Osteocyte (in vitro differentiated cells): Measurements from ENCODE around the gene TJP1. TPM values are rescaled to one million over a fixed set of nuclear protein-coding genes. Genes with fewer than 3 reads are reported as not detected.

Experiments
- DNase-seq: peaks from one replicate; pipeline ENCODE4 v3.0.0; 2021; ENCODE audit warnings: mixed read lengths; ENCODE audit not compliant: unreplicated experiment; ENCODE audit errors: extremely low spot score
- H3K27ac Mint-ChIP-seq: one replicate; pipeline ENCODE4 v1.8.0; 2021; ENCODE audit warnings: mild to moderate bottlenecking, mixed read lengths; ENCODE audit not compliant: unreplicated experiment
- H3K27me3 Mint-ChIP-seq: one replicate; pipeline ENCODE4 v1.8.0; 2021; ENCODE audit warnings: mixed read lengths; ENCODE audit not compliant: unreplicated experiment
- H3K36me3 Mint-ChIP-seq: one replicate; pipeline ENCODE4 v1.8.0; 2021; ENCODE audit warnings: mixed read lengths; ENCODE audit not compliant: unreplicated experiment
- H3K4me1 Mint-ChIP-seq: one replicate; pipeline ENCODE4 v1.8.0; 2021; ENCODE audit warnings: mixed read lengths; ENCODE audit not compliant: unreplicated experiment
- H3K4me3 Mint-ChIP-seq: one replicate; pipeline ENCODE4 v1.8.0; 2021; ENCODE audit warnings: mild to moderate bottlenecking, moderate library complexity, mixed read lengths; ENCODE audit not compliant: unreplicated experiment
- H3K9me3 Mint-ChIP-seq: one replicate; pipeline ENCODE4 v1.8.0; 2021; ENCODE audit warnings: mixed read lengths; ENCODE audit not compliant: unreplicated experiment
- total RNA-seq: library from RNA; stranded (reverse); gene quantifications from 2 replicates; pipeline ENCODE4 v1.2.1, GENCODE V29; 2021
- TF ChIP-seq, protein P1 (sequence below): fragments of 200-600 bp; sonication (generic); IDR thresholded peaks from 2 replicates; pipeline ENCODE4 v1.5.0; 2021; ENCODE audit warnings: antibody characterized with exemption, mild to moderate bottlenecking, moderate library complexity

TJP1 gene
- total RNA-seq, 1 donor from 2014 or later, result 113 TPM

DNA sequence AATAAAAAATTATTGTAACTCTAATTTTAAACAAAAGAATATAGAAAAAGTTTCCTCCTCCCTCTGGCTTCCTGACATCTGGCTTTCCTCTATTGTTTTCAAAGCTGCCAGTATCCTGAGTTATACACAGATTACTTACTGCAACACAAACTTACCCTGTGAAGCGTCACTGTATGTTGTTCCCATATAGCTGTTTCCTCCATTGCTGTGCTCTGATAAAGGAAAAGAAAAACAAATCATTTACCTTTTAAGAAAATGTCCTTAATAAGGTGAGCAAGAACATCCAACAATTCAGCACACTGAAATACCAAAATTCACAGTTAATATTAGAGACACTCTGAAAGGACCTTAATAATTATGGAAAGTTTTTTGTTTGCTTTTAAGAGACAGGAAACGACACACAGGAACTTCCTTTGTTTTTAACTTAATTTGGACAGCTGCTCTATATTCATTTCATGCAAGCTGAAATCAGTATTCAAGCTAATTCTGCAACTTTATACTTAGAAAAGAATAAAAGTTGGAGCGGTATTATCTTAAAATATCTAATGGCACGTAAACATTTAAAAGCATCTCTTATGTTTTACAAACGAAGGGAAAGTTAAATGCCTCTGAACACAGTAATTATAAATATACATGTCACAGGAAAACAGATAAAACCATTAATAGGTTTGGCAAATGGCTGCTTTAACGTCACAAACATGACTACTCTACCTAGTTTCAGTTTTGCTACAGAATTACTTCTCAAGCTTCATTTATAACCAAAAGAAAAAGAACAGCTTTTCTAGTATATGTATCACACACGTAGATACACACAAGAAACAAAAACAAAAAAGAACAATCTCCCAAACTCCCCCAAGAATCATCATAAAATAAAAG is 21.5 kb downstream of the TJP1 start:
- peaks cover 52% of the 10 kb centered on the region for H3K4me1 Mint-ChIP-seq
- TF ChIP-seq, protein P1, sequence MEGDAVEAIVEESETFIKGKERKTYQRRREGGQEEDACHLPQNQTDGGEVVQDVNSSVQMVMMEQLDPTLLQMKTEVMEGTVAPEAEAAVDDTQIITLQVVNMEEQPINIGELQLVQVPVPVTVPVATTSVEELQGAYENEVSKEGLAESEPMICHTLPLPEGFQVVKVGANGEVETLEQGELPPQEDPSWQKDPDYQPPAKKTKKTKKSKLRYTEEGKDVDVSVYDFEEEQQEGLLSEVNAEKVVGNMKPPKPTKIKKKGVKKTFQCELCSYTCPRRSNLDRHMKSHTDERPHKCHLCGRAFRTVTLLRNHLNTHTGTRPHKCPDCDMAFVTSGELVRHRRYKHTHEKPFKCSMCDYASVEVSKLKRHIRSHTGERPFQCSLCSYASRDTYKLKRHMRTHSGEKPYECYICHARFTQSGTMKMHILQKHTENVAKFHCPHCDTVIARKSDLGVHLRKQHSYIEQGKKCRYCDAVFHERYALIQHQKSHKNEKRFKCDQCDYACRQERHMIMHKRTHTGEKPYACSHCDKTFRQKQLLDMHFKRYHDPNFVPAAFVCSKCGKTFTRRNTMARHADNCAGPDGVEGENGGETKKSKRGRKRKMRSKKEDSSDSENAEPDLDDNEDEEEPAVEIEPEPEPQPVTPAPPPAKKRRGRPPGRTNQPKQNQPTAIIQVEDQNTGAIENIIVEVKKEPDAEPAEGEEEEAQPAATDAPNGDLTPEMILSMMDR, result no peak
- peaks cover 29% of the 10 kb centered on the region for H3K36me3 Mint-ChIP-seq
- peaks cover 7% of the 10 kb centered on the region for H3K9me3 Mint-ChIP-seq
- H3K27me3 Mint-ChIP-seq, result no peaks in the 10 kb centered on the region
- peak overlapping the region; percentile 46 for H3K27ac Mint-ChIP-seq
- DNase-seq, result no peak
- H3K4me3 Mint-ChIP-seq, result no peak overlapping the region

DNA sequence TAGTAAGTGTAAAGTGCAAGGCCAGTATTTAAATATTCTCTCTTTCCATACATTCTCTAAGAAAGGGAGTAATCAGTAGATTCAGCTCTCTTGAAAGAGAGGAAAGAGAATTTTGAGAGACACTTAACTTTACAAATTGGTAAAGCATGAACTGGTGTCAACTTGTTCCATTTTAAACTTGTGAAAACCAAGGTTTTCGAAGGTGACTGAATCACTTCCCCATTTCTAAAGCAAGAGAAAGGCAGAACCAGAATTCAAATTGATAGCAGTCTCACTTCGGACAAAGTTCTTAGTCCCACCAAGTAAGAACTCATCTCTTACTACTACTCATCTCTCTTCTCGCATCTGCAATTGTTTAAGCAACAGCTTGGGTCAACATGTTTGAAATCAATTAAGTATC is 22.4 kb downstream of the TJP1 start:
- Mint-ChIP-seq H3K4me3 (no peak overlapping the region), H3K36me3 (peaks cover 34% of the 10 kb centered on the region), H3K9me3 (peaks cover 11% of the 10 kb centered on the region), H3K27ac (peak overlapping the region; percentile 46), H3K4me1 (peaks cover 48% of the 10 kb centered on the region), H3K27me3 (no peaks in the 10 kb centered on the region)
- TF ChIP-seq, protein P1, result no peak
- DNase-seq, result no peak

DNA sequence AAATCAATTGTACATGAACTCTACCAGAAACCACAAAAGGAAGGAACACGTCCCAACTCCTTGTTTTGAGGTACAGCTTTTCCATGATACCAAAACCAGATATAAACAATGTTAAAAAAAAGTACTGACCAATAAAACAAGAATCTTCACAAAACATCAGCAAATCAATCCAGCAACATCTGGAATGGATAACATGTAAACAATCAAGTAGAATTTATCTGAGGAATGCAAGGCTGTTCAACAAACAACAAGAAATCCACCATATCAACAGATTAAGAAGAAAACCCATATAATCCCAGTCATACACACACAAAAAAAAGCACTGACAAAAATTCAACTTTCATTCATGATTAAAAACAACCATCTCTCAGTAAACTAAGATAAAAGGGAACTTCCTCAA is 26.7 kb downstream of the TJP1 start:
- Mint-ChIP-seq H3K9me3 (peaks cover 14% of the 10 kb centered on the region), H3K27me3 (no peaks in the 10 kb centered on the region), H3K4me1 (peaks cover 59% of the 10 kb centered on the region), H3K4me3 (no peak overlapping the region), H3K27ac (peak overlapping the region; percentile 29), H3K36me3 (peaks cover 47% of the 10 kb centered on the region)
- TF ChIP-seq, protein P1, result no peak
- DNase-seq, result no peak

DNA sequence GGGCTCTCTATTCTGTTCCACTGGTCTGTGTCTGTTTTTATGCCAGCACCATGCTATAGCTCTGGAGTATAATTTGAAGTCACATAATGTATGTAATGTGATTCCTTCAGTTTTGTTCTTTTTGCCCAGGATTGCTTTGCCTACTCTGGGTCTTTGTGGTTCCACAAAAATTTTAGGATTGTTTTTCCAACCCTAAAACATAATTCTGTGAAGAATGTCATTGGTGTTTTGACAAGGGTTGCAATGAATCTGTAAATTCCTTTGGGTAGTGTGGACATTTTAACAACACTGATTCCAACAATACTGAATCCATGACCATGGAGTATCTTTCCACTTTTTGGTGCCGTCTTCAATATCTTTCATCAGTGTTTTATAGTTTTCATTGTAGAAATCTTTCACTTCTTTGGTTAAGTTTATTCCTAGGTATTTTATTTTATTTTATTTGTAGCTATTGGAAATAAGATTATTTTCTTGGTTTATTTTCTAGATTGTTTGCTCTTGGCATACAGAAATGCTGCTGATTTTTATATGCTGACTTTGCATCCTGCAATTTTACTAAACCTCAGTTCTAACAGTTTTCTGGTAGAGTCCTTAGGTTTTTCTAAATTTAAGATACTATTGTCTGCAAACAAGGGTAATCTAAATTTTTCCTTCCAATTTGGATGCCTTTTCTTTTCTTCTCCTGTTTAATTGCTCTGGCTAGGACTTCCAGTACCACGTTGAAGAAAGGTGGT is 29.7 kb downstream of the TJP1 start:
- H3K27ac Mint-ChIP-seq, result peak overlapping the region; percentile 57
- TF ChIP-seq, protein P1, result no peak
- H3K4me1 Mint-ChIP-seq, result peaks cover 65% of the 10 kb centered on the region
- H3K27me3 Mint-ChIP-seq, result no peaks in the 10 kb centered on the region
- H3K4me3 Mint-ChIP-seq, result peak overlapping the region; percentile 10
- H3K36me3 Mint-ChIP-seq, result peaks cover 36% of the 10 kb centered on the region
- H3K9me3 Mint-ChIP-seq, result peaks cover 14% of the 10 kb centered on the region
- DNase-seq, result no peak

DNA sequence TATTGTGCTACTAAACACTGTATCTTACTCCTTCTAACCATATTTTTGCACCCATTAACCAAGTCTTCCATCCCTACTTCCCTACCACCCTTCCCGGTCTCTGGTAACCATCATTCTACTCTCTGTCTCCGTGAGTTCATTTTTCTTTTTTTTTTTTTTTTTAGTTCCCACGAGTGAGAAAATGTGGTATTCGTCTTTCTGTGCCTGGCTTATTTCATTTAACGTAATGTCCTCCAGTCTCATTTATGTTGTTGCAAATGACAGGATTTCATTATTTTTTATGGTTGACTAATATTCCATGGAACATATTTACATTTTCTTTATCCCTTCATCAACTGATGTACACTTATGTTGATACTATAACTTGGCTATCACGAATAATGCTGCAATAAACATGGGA is 31.7 kb downstream of the TJP1 start:
- no peak overlapping the region for H3K4me3 Mint-ChIP-seq
- TF ChIP-seq, protein P1, result no peak
- no peak overlapping the region for H3K27ac Mint-ChIP-seq
- H3K36me3 Mint-ChIP-seq, result peaks cover 20% of the 10 kb centered on the region
- H3K27me3 Mint-ChIP-seq, result no peaks in the 10 kb centered on the region
- H3K4me1 Mint-ChIP-seq, result peaks cover 70% of the 10 kb centered on the region
- H3K9me3 Mint-ChIP-seq, result peaks cover 6% of the 10 kb centered on the region
- no peak for DNase-seq
